T-helper 2 cell (primary cell): ENCODE results near the gene KLRD1.
A peak's percentile ranks its signal among the peaks of the same experiment; 100 is the strongest.
"Not testable (repeated sequence)": the region's sequence is repeated elsewhere in the genome, so short reads cannot be mapped to it uniquely, and the experiment has no call there.

Source experiments
- DNase-seq, 5 experiments: peaks; one replicate each; pipeline versions ENCODE4 v3.0.0 to v3.0.0-alpha.2; 2012 to 2022
- total RNA-seq, 2 donors: gene quantifications; one replicate each; lab custom pipeline; 2026; lab: John Stamatoyannopoulos, UW

KLRD1 gene
- 0.62 to 0.94 reads per million in 2 donors for total RNA-seq

- DNase-seq = no peak
These were observed at the start of gene KLRD1 for GRCh38 chr12:10307630-10308029. TSS of gene KLRD1 (plus strand) at chr12:10307870. CDS start at chr12:10308078, 208 bp downstream.

GRCh38 chr12:10260927-10261326 lies 46.7 kb upstream of the KLRD1 start:
- DNase-seq = no peak

GRCh38 chr12:10268037-10268436 lies 39.6 kb upstream of the KLRD1 start:
- DNase-seq = no peak

GRCh38 chr12:10272467-10272866 lies 35.2 kb upstream of the KLRD1 start:
- no peak for DNase-seq

GRCh38 chr12:10276774-10277173 lies 30.9 kb upstream of the KLRD1 start:
- no peak for DNase-seq

GRCh38 chr12:10278104-10278503 lies 29.6 kb upstream of the KLRD1 start:
- DNase-seq = no peak

GRCh38 chr12:10279937-10280336 lies 27.7 kb upstream of the KLRD1 start:
- no peak for DNase-seq

- DNase-seq = no peak
These were observed 24.6 kb upstream of the KLRD1 start for GRCh38 chr12:10283027-10283426.

GRCh38 chr12:10285919-10286318 lies 21.8 kb upstream of the KLRD1 start:
- DNase-seq = peak in 1 of 5 experiments; percentile 47

- no peak for DNase-seq
These were observed 18.5 kb upstream of the KLRD1 start for GRCh38 chr12:10289005-10289754.

GRCh38 chr12:10291030-10291429 lies 16.6 kb upstream of the KLRD1 start:
- no peak for DNase-seq

GRCh38 chr12:10293151-10293550 lies 14.5 kb upstream of the KLRD1 start:
- peak in 1 of 5 experiments; percentile 55 for DNase-seq

- DNase-seq = peak in 2 of 5 experiments; percentile 63 to 82
These were observed 14.0 kb upstream of the KLRD1 start for GRCh38 chr12:10293570-10294227.

GRCh38 chr12:10301103-10301502 lies 6.6 kb upstream of the KLRD1 start:
- peak in 2 of 5 experiments; percentile 4 to 51 for DNase-seq

- peak in 2 of 5 experiments; percentile 48 to 81 for DNase-seq
These were observed 3.5 kb upstream of the KLRD1 start for GRCh38 chr12:10304161-10304574.

- DNase-seq = no peak
These were observed 2.3 kb upstream of the KLRD1 start for GRCh38 chr12:10305411-10305810.

- no peak for DNase-seq
These were observed 3.5 kb downstream of the KLRD1 start for GRCh38 chr12:10310926-10311720.

GRCh38 chr12:10319388-10319787 lies 11.7 kb downstream of the KLRD1 start:
- DNase-seq = no peak

GRCh38 chr12:10320643-10321042 lies 13.0 kb downstream of the KLRD1 start:
- peak in 1 of 5 experiments; percentile 51 for DNase-seq

GRCh38 chr12:10328691-10329090 lies 21.0 kb downstream of the KLRD1 start:
- DNase-seq = not testable (repeated sequence)

- peak in 1 of 5 experiments; percentile 11 for DNase-seq
These were observed 24.1 kb downstream of the KLRD1 start for GRCh38 chr12:10331642-10332239.

- DNase-seq = not testable (repeated sequence)
These were observed 28.5 kb downstream of the KLRD1 start for GRCh38 chr12:10336196-10336595.

GRCh38 chr12:10338470-10338869 lies 30.8 kb downstream of the KLRD1 start:
- not testable (repeated sequence) for DNase-seq
